ENCODE results near the gene USP7.

Gene USP7

DNA sequence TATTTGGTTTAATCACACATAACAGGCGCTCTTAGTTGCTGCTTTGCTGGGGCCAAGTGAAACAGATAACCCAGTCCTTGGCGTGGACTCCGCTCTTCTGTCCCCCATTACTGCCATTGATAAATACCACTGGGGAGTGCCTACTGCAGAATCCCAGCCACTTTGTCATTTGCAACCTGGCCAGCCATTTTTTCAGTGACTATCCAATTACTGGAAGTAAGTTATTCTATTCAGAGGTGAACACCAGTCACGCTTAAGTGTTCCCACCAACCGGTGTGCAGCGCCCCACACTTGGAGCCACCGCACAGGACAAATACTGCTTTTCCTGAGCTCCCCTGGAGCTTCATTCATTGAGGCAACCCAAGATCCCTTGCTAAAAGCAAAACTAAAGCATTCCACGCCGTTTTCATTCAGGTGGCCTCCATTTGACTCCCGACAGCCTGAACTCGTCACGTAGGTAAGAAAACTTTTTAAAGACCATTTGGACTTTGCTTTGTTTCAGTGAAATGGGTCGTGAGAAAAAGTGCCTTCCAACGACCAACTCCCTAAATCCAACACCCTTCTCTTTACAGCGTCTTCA lies 1.8 kb downstream of the USP7 start:
- no peaks in the 10 kb centered on the region for H3K36me3 ChIP-seq (ENCODE audit: control insufficient read depth, insufficient read depth, low read length)
- H3K4me3 ChIP-seq (ENCODE audit: low read depth, low read length): peak overlapping the region; percentile 78
- no peak overlapping the region; the same call in 1 of the 2 replicates for H3K27ac ChIP-seq (ENCODE audit: low read depth, low read length)
- no peaks in the 10 kb centered on the region for H3K27me3 ChIP-seq (ENCODE audit: control insufficient read depth, insufficient read depth, low read length)
- H3K9me3 ChIP-seq (ENCODE audit: control insufficient read depth, insufficient read depth, low read depth, low read length): no peaks in the 10 kb centered on the region
- peaks cover 59% of the 10 kb centered on the region for H3K4me1 ChIP-seq (ENCODE audit: control insufficient read depth, insufficient read depth, low read length)
- H3K9ac ChIP-seq (ENCODE audit: low read length): peak overlapping the region; percentile 88

DNA sequence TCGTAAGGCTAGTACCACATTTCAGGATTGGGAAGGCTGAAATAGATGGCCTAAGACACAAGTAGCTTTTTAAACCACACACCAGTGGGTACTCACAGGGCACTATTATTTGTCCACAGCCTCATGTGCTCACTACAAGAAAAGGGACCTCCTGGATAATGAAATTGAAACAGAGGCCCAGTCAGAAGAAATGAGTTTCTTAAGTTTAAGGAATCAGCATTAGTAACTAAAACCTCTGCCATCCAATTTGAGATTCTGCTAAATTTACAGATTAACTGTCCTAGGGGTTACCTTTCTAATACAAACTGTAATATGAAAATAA lies 3.0 kb downstream of the USP7 start:
- H3K4me3 ChIP-seq (ENCODE audit: low read depth, low read length): peak overlapping the region; percentile 21
- no peaks in the 10 kb centered on the region for H3K27me3 ChIP-seq (ENCODE audit: control insufficient read depth, insufficient read depth, low read length)
- no peaks in the 10 kb centered on the region for H3K36me3 ChIP-seq (ENCODE audit: control insufficient read depth, insufficient read depth, low read length)
- no peak overlapping the region for H3K27ac ChIP-seq (ENCODE audit: low read depth, low read length)
- H3K9me3 ChIP-seq (ENCODE audit: control insufficient read depth, insufficient read depth, low read depth, low read length): no peaks in the 10 kb centered on the region
- peaks cover 64% of the 10 kb centered on the region for H3K4me1 ChIP-seq (ENCODE audit: control insufficient read depth, insufficient read depth, low read length)
- no peak overlapping the region for H3K9ac ChIP-seq (ENCODE audit: low read length)

DNA sequence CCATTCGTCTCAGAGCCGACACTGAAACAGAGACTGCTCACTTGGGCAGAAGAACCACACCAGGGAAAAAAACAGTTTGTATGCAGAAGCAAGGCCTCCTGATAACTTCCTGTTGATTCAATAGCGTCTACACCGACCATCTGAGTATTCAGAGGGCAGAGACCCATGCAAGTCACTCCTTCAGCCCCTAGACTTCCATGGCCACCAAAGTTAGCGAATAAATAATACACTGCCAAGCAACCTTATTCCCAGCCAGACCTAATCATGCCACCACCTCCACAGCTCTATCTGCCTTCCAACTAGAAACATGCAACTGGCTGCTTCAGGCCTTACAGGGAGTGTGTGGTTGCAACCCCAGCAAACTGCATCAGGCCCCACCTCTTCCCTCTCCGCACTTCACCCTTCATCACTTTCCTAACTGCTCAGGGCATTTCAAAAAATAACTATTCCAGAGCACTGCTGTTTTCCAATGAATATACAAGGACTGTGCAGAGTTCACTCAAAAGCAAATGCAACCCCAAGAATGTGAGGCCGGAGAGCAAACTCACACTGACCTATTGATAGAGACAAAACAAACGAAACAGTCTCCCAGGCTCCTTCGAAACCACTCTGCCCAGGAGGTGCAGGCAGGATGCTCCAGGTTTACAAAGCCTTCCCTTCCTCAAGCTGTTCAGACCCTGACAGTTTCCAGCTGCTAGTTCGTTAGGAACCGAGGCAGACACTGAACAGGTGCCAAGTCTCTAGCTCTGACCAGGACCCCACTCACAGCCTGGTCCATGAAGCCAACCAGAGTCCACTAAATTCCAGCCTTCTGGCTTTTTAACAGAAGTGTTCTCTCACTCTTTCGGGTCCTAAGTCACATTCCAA lies 3.6 kb downstream of the USP7 start:
- peaks cover 63% of the 10 kb centered on the region for H3K4me1 ChIP-seq (ENCODE audit: control insufficient read depth, insufficient read depth, low read length)
- peak overlapping the region; percentile 21 for H3K4me3 ChIP-seq (ENCODE audit: low read depth, low read length)
- H3K36me3 ChIP-seq (ENCODE audit: control insufficient read depth, insufficient read depth, low read length): no peaks in the 10 kb centered on the region
- no peaks in the 10 kb centered on the region for H3K27me3 ChIP-seq (ENCODE audit: control insufficient read depth, insufficient read depth, low read length)
- H3K9ac ChIP-seq (ENCODE audit: low read length): no peak overlapping the region
- H3K27ac ChIP-seq (ENCODE audit: low read depth, low read length): no peak overlapping the region
- H3K9me3 ChIP-seq (ENCODE audit: control insufficient read depth, insufficient read depth, low read depth, low read length): no peaks in the 10 kb centered on the region

DNA sequence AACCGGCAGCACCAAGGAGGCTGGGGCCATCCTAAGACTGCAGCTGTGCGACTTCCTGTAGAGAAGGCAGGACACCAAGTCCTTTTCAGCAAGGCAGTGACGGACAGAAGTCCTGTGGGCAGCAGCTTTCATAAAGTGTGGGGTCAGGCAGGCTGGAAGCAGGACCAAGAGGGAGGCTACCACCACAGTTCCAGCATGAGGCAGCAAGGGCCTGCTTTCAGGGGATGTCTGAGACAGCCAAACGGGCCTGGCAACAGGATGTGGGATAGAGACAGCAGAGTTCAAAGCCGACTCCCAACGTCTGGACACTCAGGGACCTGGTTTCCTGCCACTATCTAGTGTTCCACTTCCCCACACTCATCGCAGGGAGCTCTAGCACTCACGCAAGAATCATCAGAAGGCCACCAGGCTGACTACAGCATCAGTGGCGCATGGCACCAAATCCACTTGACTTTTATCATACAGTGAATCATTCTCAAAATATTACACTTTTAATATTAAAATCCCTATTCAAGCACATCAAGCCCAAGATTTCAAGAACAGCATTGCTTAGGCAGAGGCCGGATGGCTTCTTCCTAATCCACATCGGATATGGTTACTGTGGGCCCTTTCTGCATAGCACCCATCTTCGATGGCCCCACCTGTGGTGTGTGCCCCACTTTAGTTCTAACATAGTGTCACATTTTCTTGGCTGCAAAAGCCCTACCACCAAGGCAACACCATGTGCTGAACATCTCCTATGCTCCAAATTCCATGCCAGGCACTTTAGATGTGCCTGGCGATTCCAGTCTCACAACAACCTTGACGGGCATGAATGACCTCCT lies 5.2 kb downstream of the USP7 start:
- Histone ChIP-seq H3K36me3 (ENCODE audit: control insufficient read depth, insufficient read depth, low read length) (no peaks in the 10 kb centered on the region), H3K4me3 (ENCODE audit: low read depth, low read length) (peak overlapping the region; percentile 19; the same call in 1 of the 2 replicates), H3K9ac (ENCODE audit: low read length) (no peak overlapping the region), H3K27me3 (ENCODE audit: control insufficient read depth, insufficient read depth, low read length) (no peaks in the 10 kb centered on the region), H3K4me1 (ENCODE audit: control insufficient read depth, insufficient read depth, low read length) (peaks cover 59% of the 10 kb centered on the region), H3K27ac (ENCODE audit: low read depth, low read length) (no peak overlapping the region), H3K9me3 (ENCODE audit: control insufficient read depth, insufficient read depth, low read depth, low read length) (no peaks in the 10 kb centered on the region)

DNA sequence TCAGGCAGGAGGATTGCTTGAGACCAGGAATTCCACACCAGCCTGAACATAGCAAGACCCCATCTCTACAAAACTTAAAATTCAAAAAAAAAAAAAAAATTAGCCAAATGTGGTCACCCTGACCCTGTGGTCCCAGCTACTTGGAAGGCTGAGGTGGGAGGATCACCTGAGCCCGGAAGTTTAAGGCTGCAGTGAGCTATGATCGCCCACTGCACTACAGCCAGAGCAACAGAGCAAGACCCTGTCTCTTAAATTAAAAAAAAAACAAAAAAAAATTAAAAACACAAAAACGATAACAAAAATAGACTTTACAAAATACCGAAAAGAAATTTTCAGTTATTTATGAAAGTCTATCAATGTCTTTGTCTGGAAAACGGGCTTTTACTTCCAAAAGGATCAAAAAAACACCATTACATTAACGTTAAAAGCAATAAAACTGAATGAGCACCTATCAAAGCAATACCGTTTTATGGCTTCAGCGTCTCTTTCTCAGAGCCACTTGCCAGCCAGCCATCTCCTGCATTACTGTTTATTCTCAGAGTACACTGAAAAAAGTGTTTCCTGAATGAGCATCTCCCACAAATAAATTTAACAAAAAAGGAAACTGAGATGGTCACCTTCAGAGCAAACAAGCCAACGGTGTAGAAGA lies 6.1 kb downstream of the USP7 start:
- peaks cover 64% of the 10 kb centered on the region for H3K4me1 ChIP-seq (ENCODE audit: control insufficient read depth, insufficient read depth, low read length)
- no peaks in the 10 kb centered on the region for H3K27me3 ChIP-seq (ENCODE audit: control insufficient read depth, insufficient read depth, low read length)
- H3K4me3 ChIP-seq (ENCODE audit: low read depth, low read length): no peak overlapping the region
- H3K9ac ChIP-seq (ENCODE audit: low read length): no peak overlapping the region
- H3K27ac ChIP-seq (ENCODE audit: low read depth, low read length): no peak overlapping the region
- H3K36me3 ChIP-seq (ENCODE audit: control insufficient read depth, insufficient read depth, low read length): no peaks in the 10 kb centered on the region
- no peaks in the 10 kb centered on the region for H3K9me3 ChIP-seq (ENCODE audit: control insufficient read depth, insufficient read depth, low read depth, low read length)

DNA sequence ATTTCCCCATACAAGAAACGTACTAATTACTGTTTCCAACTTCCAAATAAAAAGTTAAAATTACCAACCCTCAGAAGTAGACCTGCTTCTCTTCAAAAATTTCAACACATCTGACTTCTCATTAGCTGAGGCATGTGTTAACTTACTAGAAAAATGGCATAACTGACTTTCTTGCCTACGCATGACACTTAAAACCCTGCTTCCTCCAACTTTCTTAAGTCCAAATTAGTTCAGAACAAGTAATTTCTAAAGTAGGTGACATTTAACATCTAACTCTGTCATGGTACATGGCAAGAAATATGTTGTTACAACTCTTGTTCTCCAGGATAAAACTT lies 6.7 kb downstream of the USP7 start:
- no peak overlapping the region for H3K9ac ChIP-seq (ENCODE audit: low read length)
- peaks cover 70% of the 10 kb centered on the region for H3K4me1 ChIP-seq (ENCODE audit: control insufficient read depth, insufficient read depth, low read length)
- no peak overlapping the region for H3K27ac ChIP-seq (ENCODE audit: low read depth, low read length)
- H3K9me3 ChIP-seq (ENCODE audit: control insufficient read depth, insufficient read depth, low read depth, low read length): no peaks in the 10 kb centered on the region
- no peaks in the 10 kb centered on the region for H3K27me3 ChIP-seq (ENCODE audit: control insufficient read depth, insufficient read depth, low read length)
- no peak overlapping the region for H3K4me3 ChIP-seq (ENCODE audit: low read depth, low read length)
- H3K36me3 ChIP-seq (ENCODE audit: control insufficient read depth, insufficient read depth, low read length): no peaks in the 10 kb centered on the region

DNA sequence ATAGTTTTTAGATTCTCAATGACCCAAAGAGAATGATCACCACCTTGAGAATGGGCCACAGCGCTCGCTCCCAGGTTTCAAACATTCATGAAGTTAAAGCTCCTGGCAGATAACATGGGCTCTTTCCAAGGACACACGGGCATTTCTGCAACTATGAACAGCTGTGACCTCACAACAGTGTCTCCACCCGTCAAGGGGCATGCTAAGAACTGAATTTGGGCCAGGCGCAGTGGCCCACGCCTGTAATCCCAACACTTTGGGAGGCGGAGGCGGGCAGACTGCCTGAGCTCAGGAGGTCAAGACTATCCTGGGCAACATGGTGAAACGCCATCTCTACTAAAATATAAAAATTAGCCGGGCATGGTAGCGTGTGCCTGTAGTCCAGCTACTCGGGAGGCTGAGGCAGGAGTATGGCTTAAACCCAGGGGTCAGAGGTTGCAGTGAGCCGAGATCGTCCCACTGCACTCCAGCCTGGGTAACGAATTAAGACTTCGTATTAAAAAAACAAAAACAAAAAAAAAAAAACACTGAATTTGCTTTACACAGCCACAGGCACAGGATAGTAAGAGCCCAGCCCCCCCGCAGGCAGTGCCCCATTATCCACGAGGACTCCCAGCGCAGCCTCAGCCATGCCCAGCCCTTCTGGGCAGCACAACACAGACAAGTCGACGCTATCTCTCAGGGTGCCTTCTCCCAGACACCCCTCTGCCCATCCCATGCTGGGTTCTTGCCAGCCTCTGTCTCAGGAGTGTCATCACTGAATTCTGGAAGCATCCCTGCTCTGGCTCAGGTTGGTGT lies 7.2 kb downstream of the USP7 start:
- no peaks in the 10 kb centered on the region for H3K27me3 ChIP-seq (ENCODE audit: control insufficient read depth, insufficient read depth, low read length)
- no peak overlapping the region for H3K27ac ChIP-seq (ENCODE audit: low read depth, low read length)
- H3K4me3 ChIP-seq (ENCODE audit: low read depth, low read length): no peak overlapping the region

DNA sequence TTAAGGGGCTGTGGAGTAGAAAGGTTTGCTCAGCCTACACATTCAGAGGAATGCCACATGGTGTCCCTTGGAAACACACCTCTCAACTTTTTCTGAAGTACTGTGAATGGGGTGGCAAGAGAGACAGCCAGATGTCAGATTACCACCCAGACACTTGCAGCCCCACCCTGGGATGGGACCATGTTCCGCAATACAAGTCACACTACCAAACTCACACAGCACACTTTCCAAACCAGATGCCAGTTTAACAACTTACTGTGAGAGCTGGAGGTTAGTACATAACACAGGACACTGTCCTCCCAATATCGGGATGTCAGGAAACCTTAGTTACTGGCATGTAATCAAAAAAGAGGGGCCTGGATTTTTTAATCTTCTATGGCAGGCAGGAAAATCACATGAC lies 7.9 kb downstream of the USP7 start:
- H3K27ac ChIP-seq (ENCODE audit: low read depth, low read length): no peak overlapping the region

More for the DNA sequence above, 7.2 kb downstream of the USP7 start:
- no peaks in the 10 kb centered on the region for H3K36me3 ChIP-seq (ENCODE audit: control insufficient read depth, insufficient read depth, low read length)
- H3K4me1 ChIP-seq (ENCODE audit: control insufficient read depth, insufficient read depth, low read length): peaks cover 72% of the 10 kb centered on the region
- no peaks in the 10 kb centered on the region for H3K9me3 ChIP-seq (ENCODE audit: control insufficient read depth, insufficient read depth, low read depth, low read length)
- no peak overlapping the region for H3K9ac ChIP-seq (ENCODE audit: low read length)

DNA sequence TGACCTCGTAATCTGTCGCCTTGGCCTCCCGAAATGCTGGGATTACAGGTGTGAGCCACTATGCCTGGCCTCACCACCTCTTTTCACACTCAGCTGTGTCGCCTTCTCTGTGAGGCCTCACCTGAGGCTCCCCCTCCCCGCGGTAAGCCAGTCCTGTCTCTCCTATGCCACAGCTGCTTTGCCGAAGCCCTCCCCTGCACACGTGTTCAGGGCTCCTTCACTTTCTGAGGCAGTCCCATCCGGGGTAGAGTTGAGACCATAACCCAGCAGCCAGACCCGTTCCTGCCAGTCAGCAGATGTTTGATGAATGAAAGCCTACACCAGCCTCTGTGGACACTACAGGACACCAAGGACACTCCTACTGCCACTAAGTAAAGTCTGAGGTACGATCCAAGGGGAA lies 10.6 kb downstream of the USP7 start:
- H3K4me1 ChIP-seq (ENCODE audit: control insufficient read depth, insufficient read depth, low read length): peaks cover 64% of the 10 kb centered on the region
- H3K36me3 ChIP-seq (ENCODE audit: control insufficient read depth, insufficient read depth, low read length): no peaks in the 10 kb centered on the region
- H3K4me3 ChIP-seq (ENCODE audit: low read depth, low read length): no peak overlapping the region
- H3K9ac ChIP-seq (ENCODE audit: low read length): no peak overlapping the region
- H3K27ac ChIP-seq (ENCODE audit: low read depth, low read length): no peak overlapping the region
- H3K27me3 ChIP-seq (ENCODE audit: control insufficient read depth, insufficient read depth, low read length): no peaks in the 10 kb centered on the region
- H3K9me3 ChIP-seq (ENCODE audit: control insufficient read depth, insufficient read depth, low read depth, low read length): no peaks in the 10 kb centered on the region

More for the DNA sequence above, 7.9 kb downstream of the USP7 start:
- Histone ChIP-seq H3K27me3 (ENCODE audit: control insufficient read depth, insufficient read depth, low read length) (no peaks in the 10 kb centered on the region), H3K9ac (ENCODE audit: low read length) (no peak overlapping the region), H3K36me3 (ENCODE audit: control insufficient read depth, insufficient read depth, low read length) (no peaks in the 10 kb centered on the region), H3K9me3 (ENCODE audit: control insufficient read depth, insufficient read depth, low read depth, low read length) (no peaks in the 10 kb centered on the region), H3K4me3 (ENCODE audit: low read depth, low read length) (no peak overlapping the region), H3K4me1 (ENCODE audit: control insufficient read depth, insufficient read depth, low read length) (peaks cover 75% of the 10 kb centered on the region)

DNA sequence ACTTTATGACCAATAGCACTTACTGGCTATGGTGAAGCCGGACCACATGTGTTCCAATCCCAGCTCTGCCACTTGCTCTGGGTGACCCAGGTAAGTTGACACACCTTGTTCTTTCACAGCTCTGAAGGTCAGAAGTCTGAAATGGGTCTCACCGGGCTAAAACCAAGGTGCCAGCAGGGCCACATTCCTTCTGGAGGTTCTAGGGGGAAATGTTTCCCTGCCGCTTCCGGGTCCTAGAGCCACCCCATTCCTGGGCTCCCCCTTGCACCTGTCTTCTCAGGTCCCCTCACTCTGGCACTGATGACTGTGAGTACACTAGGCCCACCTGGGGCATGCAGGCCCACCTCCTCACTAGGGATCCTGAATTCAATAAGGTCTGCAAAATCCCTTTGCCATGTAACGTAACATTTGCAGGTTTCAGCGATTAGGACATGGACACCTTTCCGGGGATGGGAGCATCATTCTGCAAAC lies 11.4 kb downstream of the USP7 start:
- Histone ChIP-seq H3K36me3 (ENCODE audit: control insufficient read depth, insufficient read depth, low read length) (no peaks in the 10 kb centered on the region), H3K27ac (ENCODE audit: low read depth, low read length) (no peak overlapping the region), H3K4me1 (ENCODE audit: control insufficient read depth, insufficient read depth, low read length) (peaks cover 63% of the 10 kb centered on the region), H3K4me3 (ENCODE audit: low read depth, low read length) (no peak overlapping the region), H3K9me3 (ENCODE audit: control insufficient read depth, insufficient read depth, low read depth, low read length) (no peaks in the 10 kb centered on the region), H3K27me3 (ENCODE audit: control insufficient read depth, insufficient read depth, low read length) (no peaks in the 10 kb centered on the region), H3K9ac (ENCODE audit: low read length) (no peak overlapping the region)

All from HUES6 (cell line).